ENCODE data around the gene KRTAP12-2.
"Not testable (repeated sequence)": the region's sequence is repeated elsewhere in the genome, so short reads cannot be mapped to it uniquely, and the experiment has no call there.

Gene KRTAP12-2

DNA sequence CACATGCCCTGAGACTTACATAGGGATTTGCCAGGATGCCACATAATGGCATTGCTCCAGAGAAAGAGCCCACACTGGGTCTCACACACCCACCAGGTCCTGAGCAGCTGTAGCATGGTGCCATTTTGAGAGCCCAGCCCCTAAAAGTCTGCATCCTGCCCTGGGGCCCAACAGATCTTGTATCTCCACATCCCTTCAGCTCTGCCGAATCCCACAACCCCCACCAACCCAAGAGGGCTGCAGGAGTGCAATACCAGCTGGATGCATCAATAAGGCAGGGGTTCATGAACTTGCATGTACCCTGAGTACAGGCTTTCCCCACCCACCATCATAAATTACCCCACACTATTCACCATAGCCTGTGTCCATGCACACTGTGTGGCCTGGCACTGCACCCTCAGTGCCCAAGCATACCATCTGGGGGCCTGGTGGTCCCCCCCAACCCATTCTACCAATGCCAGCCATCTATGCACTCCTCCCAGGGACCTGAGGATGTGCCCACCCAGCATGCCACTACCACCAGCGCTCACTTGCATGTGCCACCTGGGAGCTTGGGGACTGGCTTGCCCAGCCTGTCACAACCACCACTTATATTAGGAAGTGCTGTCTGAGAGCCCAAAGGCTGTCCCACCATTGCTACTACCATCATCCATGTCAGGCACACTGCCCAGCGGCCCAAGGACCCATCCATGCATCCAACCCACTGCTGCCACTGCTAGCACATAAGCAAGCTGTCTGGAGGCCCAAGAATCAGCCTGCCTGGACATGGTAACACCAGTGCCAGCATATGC is 4.1 kb upstream of the KRTAP12-2 start:
- H3K9me3 ChIP-seq (replicated peaks in 1 of 2; ENCODE audit: control insufficient read depth in 2 of 2, insufficient read depth in 1 of 2, low read depth in 1 of 2, low read length in 2 of 2) = peaks cover 18 to 25% of the 10 kb centered on the region in 2 donors
- H3K4me1 ChIP-seq (ENCODE audit: control insufficient read depth in 2 of 2, insufficient read depth in 1 of 2, low read depth in 1 of 2, low read length in 2 of 2) = no peaks in the 10 kb centered on the region
- no peak overlapping the region for H2BK12ac ChIP-seq (ENCODE audit: low read length)
- H3K23ac ChIP-seq (ENCODE audit: low read depth, low read length, poor library complexity) = no peak overlapping the region
- H4K91ac ChIP-seq (ENCODE audit: low read depth, low read length, poor library complexity) = no peak overlapping the region
- no peak overlapping the region for H2BK120ac ChIP-seq (ENCODE audit: low read depth, low read length)
- H2AK5ac ChIP-seq (ENCODE audit: low read depth, low read length) = no peak overlapping the region
- H3K14ac ChIP-seq (ENCODE audit: low read length) = no peak overlapping the region
- no peak overlapping the region for H3K27ac ChIP-seq (replicated peaks; ENCODE audit: low read length)
- H4K8ac ChIP-seq (ENCODE audit: low read depth, low read length) = no peak overlapping the region
- no peak overlapping the region for H2BK15ac ChIP-seq (ENCODE audit: low read length)
- H3K36me3 ChIP-seq (replicated peaks in 1 of 2; ENCODE audit: control insufficient read depth in 2 of 2, insufficient read depth in 2 of 2, low read length in 2 of 2) = no peaks in the 10 kb centered on the region
- H3K4ac ChIP-seq (ENCODE audit: low read length) = no peak overlapping the region
- no peak overlapping the region for H3K4me3 ChIP-seq (ENCODE audit: low read length in 2 of 2)
- H2AFZ ChIP-seq (ENCODE audit: low read length) = no peak overlapping the region
- H3K18ac ChIP-seq (ENCODE audit: low read length) = no peak overlapping the region
- peaks cover 3% of the 10 kb centered on the region for H3K79me1 ChIP-seq (ENCODE audit: low read depth, low read length)
- no peak overlapping the region for H3K9ac ChIP-seq (ENCODE audit: low read depth, low read length, poor library complexity)
- H3K27me3 ChIP-seq (ENCODE audit: control insufficient read depth in 3 of 3, insufficient read depth in 3 of 3, low read depth in 1 of 3, low read length in 3 of 3) = no peaks in the 10 kb centered on the region
- no peak for DNase-seq (ENCODE audit: low spot score)
- WGBS, 2 donors (ENCODE audit: extremely low coverage in 2 of 2, insufficient read length in 2 of 2, insufficient replicate concordance in 1 of 2) = no CpG with 5 or more reads among the region's 3 CpGs
- H2BK5ac ChIP-seq (ENCODE audit: low read length) = no peak overlapping the region
- no peak overlapping the region for H3K4me2 ChIP-seq (ENCODE audit: insufficient read depth, low read length, poor library complexity, severe bottlenecking)

GRCh38 chr21:44667612-44668011 is 885 bp upstream of the KRTAP12-2 start:
- no peak overlapping the region for H2BK15ac ChIP-seq (ENCODE audit: low read length)
- no peak overlapping the region for H2BK5ac ChIP-seq (ENCODE audit: low read length)
- H2AFZ ChIP-seq (ENCODE audit: low read length) = no peak overlapping the region
- H3K9me3 ChIP-seq (replicated peaks in 1 of 2; ENCODE audit: control insufficient read depth in 2 of 2, insufficient read depth in 1 of 2, low read depth in 1 of 2, low read length in 2 of 2) = peaks cover 18 to 27% of the 10 kb centered on the region in 2 donors
- no peak overlapping the region for H3K14ac ChIP-seq (ENCODE audit: low read length)
- no peak overlapping the region for H3K9ac ChIP-seq (ENCODE audit: low read depth, low read length, poor library complexity)
- no peak overlapping the region for H4K8ac ChIP-seq (ENCODE audit: low read depth, low read length)
- H3K4ac ChIP-seq (ENCODE audit: low read length) = no peak overlapping the region
- H2AK5ac ChIP-seq (ENCODE audit: low read depth, low read length) = no peak overlapping the region
- no peaks in the 10 kb centered on the region for H3K4me1 ChIP-seq (ENCODE audit: control insufficient read depth in 2 of 2, insufficient read depth in 1 of 2, low read depth in 1 of 2, low read length in 2 of 2)
- no peak overlapping the region for H2BK120ac ChIP-seq (ENCODE audit: low read depth, low read length)
- H2BK12ac ChIP-seq (ENCODE audit: low read length) = no peak overlapping the region
- no peak overlapping the region for H4K91ac ChIP-seq (ENCODE audit: low read depth, low read length, poor library complexity)
- no peak overlapping the region for H3K4me2 ChIP-seq (ENCODE audit: insufficient read depth, low read length, poor library complexity, severe bottlenecking)
- no peak overlapping the region for H3K18ac ChIP-seq (ENCODE audit: low read length)
- no peak overlapping the region for H3K4me3 ChIP-seq (ENCODE audit: low read length in 2 of 2)
- no peak for DNase-seq (ENCODE audit: low spot score)
- no peak overlapping the region for H3K27ac ChIP-seq (replicated peaks; ENCODE audit: low read length)
- peaks cover 3% of the 10 kb centered on the region for H3K79me1 ChIP-seq (ENCODE audit: low read depth, low read length)
- H3K27me3 ChIP-seq (ENCODE audit: control insufficient read depth in 3 of 3, insufficient read depth in 3 of 3, low read depth in 1 of 3, low read length in 3 of 3) = no peaks in the 10 kb centered on the region
- WGBS, 2 donors (ENCODE audit: extremely low coverage in 2 of 2, insufficient read length in 2 of 2, insufficient replicate concordance in 1 of 2) = no CpG with 5 or more reads among the region's 1 CpG
- H3K23ac ChIP-seq (ENCODE audit: low read depth, low read length, poor library complexity) = no peak overlapping the region
- H3K36me3 ChIP-seq (replicated peaks in 1 of 2; ENCODE audit: control insufficient read depth in 2 of 2, insufficient read depth in 2 of 2, low read length in 2 of 2) = no peaks in the 10 kb centered on the region

DNA sequence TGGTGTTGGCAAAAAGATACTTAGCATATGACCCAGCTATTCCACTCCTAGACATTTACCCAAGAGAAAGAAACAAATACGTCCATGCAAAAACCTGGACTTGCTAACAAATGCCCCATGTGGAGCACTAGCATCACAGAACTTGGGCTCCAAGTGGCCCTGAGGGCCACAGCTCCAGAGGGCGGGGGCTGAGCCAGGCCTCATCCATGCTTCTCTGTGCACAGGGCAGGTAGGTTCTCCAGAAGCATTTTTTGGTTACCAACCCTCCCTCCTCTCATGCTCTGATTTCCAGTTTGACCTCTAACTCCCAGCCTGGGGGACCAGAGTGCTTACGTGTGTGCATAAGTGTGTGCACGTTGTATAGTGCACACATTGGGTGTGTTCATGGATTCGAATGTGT is 2.0 kb downstream of the KRTAP12-2 start:
- no peak overlapping the region for H3K4ac ChIP-seq (ENCODE audit: low read length)
- no peak overlapping the region for H3K23ac ChIP-seq (ENCODE audit: low read depth, low read length, poor library complexity)
- H4K8ac ChIP-seq (ENCODE audit: low read depth, low read length) = no peak overlapping the region
- H3K4me3 ChIP-seq (ENCODE audit: low read length in 2 of 2) = no peak overlapping the region
- no peak overlapping the region for H3K14ac ChIP-seq (ENCODE audit: low read length)
- no peak overlapping the region for H4K91ac ChIP-seq (ENCODE audit: low read depth, low read length, poor library complexity)
- no peak for DNase-seq (ENCODE audit: low spot score)
- H3K18ac ChIP-seq (ENCODE audit: low read length) = no peak overlapping the region
- no peak overlapping the region for H3K9ac ChIP-seq (ENCODE audit: low read depth, low read length, poor library complexity)
- no peak overlapping the region for H2BK5ac ChIP-seq (ENCODE audit: low read length)
- no peak overlapping the region for H2AFZ ChIP-seq (ENCODE audit: low read length)
- peaks cover 4 to 5% of the 10 kb centered on the region in 2 donors for H3K9me3 ChIP-seq (replicated peaks in 1 of 2; ENCODE audit: control insufficient read depth in 2 of 2, insufficient read depth in 1 of 2, low read depth in 1 of 2, low read length in 2 of 2)
- no peaks in the 10 kb centered on the region for H3K4me1 ChIP-seq (ENCODE audit: control insufficient read depth in 2 of 2, insufficient read depth in 1 of 2, low read depth in 1 of 2, low read length in 2 of 2)
- no peak overlapping the region for H3K27ac ChIP-seq (replicated peaks; ENCODE audit: low read length)
- H2AK5ac ChIP-seq (ENCODE audit: low read depth, low read length) = no peak overlapping the region
- no CpG with 5 or more reads among the region's 5 CpGs for WGBS, 2 donors (ENCODE audit: extremely low coverage in 2 of 2, insufficient read length in 2 of 2, insufficient replicate concordance in 1 of 2)
- H3K27me3 ChIP-seq (ENCODE audit: control insufficient read depth in 3 of 3, insufficient read depth in 3 of 3, low read depth in 1 of 3, low read length in 3 of 3) = no peaks in the 10 kb centered on the region
- no peak overlapping the region for H2BK15ac ChIP-seq (ENCODE audit: low read length)
- H3K4me2 ChIP-seq (ENCODE audit: insufficient read depth, low read length, poor library complexity, severe bottlenecking) = no peak overlapping the region
- no peaks in the 10 kb centered on the region for H3K36me3 ChIP-seq (replicated peaks in 1 of 2; ENCODE audit: control insufficient read depth in 2 of 2, insufficient read depth in 2 of 2, low read length in 2 of 2)
- peaks cover 3% of the 10 kb centered on the region for H3K79me1 ChIP-seq (ENCODE audit: low read depth, low read length)
- no peak overlapping the region for H2BK12ac ChIP-seq (ENCODE audit: low read length)
- H2BK120ac ChIP-seq (ENCODE audit: low read depth, low read length) = no peak overlapping the region

DNA sequence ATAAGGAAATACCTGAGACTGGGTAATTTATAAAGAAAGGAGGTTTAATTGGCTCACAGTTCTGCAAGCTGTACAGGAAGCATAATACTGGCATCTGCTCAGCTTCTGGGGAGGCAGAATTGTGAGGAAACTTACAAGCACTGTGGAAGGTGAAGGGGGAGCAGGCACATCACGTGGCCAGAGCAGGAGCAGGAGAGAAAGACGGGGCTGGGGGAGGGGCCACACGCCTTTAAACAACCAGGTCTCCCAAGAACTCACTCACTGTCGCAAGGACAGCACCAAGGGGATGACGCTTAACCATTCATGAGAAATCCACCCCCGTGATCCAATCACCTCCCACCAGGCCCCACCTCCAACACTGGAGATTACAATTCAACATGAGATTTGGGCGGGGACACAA is 5.2 kb downstream of the KRTAP12-2 start:
- not testable (repeated sequence) for H3K36me3 ChIP-seq (replicated peaks in 1 of 2; ENCODE audit: control insufficient read depth in 2 of 2, insufficient read depth in 2 of 2, low read length in 2 of 2); H4K91ac ChIP-seq (ENCODE audit: low read depth, low read length, poor library complexity); H3K14ac ChIP-seq (ENCODE audit: low read length); H3K4me3 ChIP-seq (ENCODE audit: low read length in 2 of 2); H3K27me3 ChIP-seq (ENCODE audit: control insufficient read depth in 3 of 3, insufficient read depth in 3 of 3, low read depth in 1 of 3, low read length in 3 of 3); H3K23ac ChIP-seq (ENCODE audit: low read depth, low read length, poor library complexity); H2AK5ac ChIP-seq (ENCODE audit: low read depth, low read length); H2BK5ac ChIP-seq (ENCODE audit: low read length); H2AFZ ChIP-seq (ENCODE audit: low read length); H3K27ac ChIP-seq (replicated peaks; ENCODE audit: low read length); DNase-seq (ENCODE audit: low spot score); H3K9me3 ChIP-seq (replicated peaks in 1 of 2; ENCODE audit: control insufficient read depth in 2 of 2, insufficient read depth in 1 of 2, low read depth in 1 of 2, low read length in 2 of 2); H2BK15ac ChIP-seq (ENCODE audit: low read length); H3K4me1 ChIP-seq (ENCODE audit: control insufficient read depth in 2 of 2, insufficient read depth in 1 of 2, low read depth in 1 of 2, low read length in 2 of 2); H3K79me1 ChIP-seq (ENCODE audit: low read depth, low read length); H2BK12ac ChIP-seq (ENCODE audit: low read length); H3K4me2 ChIP-seq (ENCODE audit: insufficient read depth, low read length, poor library complexity, severe bottlenecking); H3K18ac ChIP-seq (ENCODE audit: low read length); H3K9ac ChIP-seq (ENCODE audit: low read depth, low read length, poor library complexity); H3K4ac ChIP-seq (ENCODE audit: low read length); H2BK120ac ChIP-seq (ENCODE audit: low read depth, low read length); H4K8ac ChIP-seq (ENCODE audit: low read depth, low read length)
- no CpG with 5 or more reads among the region's 7 CpGs for WGBS, 2 donors (ENCODE audit: extremely low coverage in 2 of 2, insufficient read length in 2 of 2, insufficient replicate concordance in 1 of 2)
